NCI-H2171 (cell line): Measurements from ENCODE around the gene KIF3B.
"Not testable (repeated sequence)": the region's sequence is repeated elsewhere in the genome, so short reads cannot be mapped to it uniquely, and the experiment has no call there.

ENCODE experiments used
- DNase-seq: peaks from one replicate; lab custom pipeline; 2025; lab: John Stamatoyannopoulos, UW

KIF3B gene

GRCh38 chr20:32296412-32296811 is 19.0 kb downstream of the KIF3B start:
- no peak for DNase-seq

- DNase-seq, result no peak
These were observed 19.5 kb downstream of the KIF3B start for GRCh38 chr20:32296819-32297420.

- DNase-seq, result no peak
These were observed 20.0 kb downstream of the KIF3B start for GRCh38 chr20:32297439-32297838.

GRCh38 chr20:32300647-32301046 is 23.2 kb downstream of the KIF3B start:
- no peak for DNase-seq

- no peak for DNase-seq
These were observed 24.5 kb downstream of the KIF3B start for GRCh38 chr20:32301719-32302506.

- no peak for DNase-seq
These were observed 25.0 kb downstream of the KIF3B start for GRCh38 chr20:32302507-32302872.

GRCh38 chr20:32304131-32304746 is 26.8 kb downstream of the KIF3B start:
- no peak for DNase-seq

- DNase-seq, result no peak
These were observed 35.4 kb downstream of the KIF3B start for GRCh38 chr20:32312718-32313424.

GRCh38 chr20:32314768-32315167 is 37.3 kb downstream of the KIF3B start:
- DNase-seq, result no peak

GRCh38 chr20:32315399-32315798 is 37.9 kb downstream of the KIF3B start:
- DNase-seq, result no peak

GRCh38 chr20:32315891-32316290 is 38.4 kb downstream of the KIF3B start:
- no peak for DNase-seq

- no peak for DNase-seq
These were observed 39.2 kb downstream of the KIF3B start for GRCh38 chr20:32316667-32317066.

- no peak for DNase-seq
These were observed 41.6 kb downstream of the KIF3B start for GRCh38 chr20:32319100-32319499.

- no peak for DNase-seq
These were observed 42.9 kb downstream of the KIF3B start for GRCh38 chr20:32320305-32320704.

GRCh38 chr20:32321390-32321789 is 43.9 kb downstream of the KIF3B start:
- DNase-seq, result no peak

GRCh38 chr20:32322260-32322659 is 44.8 kb downstream of the KIF3B start:
- DNase-seq, result not testable (repeated sequence)

- not testable (repeated sequence) for DNase-seq
These were observed 46.3 kb downstream of the KIF3B start for GRCh38 chr20:32323761-32324160.

- DNase-seq, result no peak
These were observed 48.5 kb downstream of the KIF3B start for GRCh38 chr20:32325706-32326503.

GRCh38 chr20:32326504-32326845 is 49.0 kb downstream of the KIF3B start:
- no peak for DNase-seq

GRCh38 chr20:32327087-32327681 is 49.7 kb downstream of the KIF3B start:
- no peak for DNase-seq

GRCh38 chr20:32329817-32330554 is 52.5 kb downstream of the KIF3B start:
- no peak for DNase-seq
